ENCODE results near the gene PFN1. TPM values are rescaled to one million over a fixed set of nuclear protein-coding genes. Genes with fewer than 3 reads are reported as not detected.

Gene PFN1
- total and polyA plus RNA-seq, 9 of the 15 experiments (the other 6 are each of a cell fraction or from before 2014, with no cell fraction given): 60.5 to 1,479 (median 456) TPM

- TF ChIP-seq ZNF592 (IDR thresholded peaks at IDR 0.05) (0 out of 2 replicates have a peak, but pooled peaks have one; percentile 25), OTX1 (CRISPR knock-in tag; IDR thresholded peaks at IDR 0.05) (no peak), FOSL1 (tag; conservative IDR thresholded peaks at IDR 0.05) (peak; percentile 96), EP400 (IDR thresholded peaks at IDR 0.05) (peak; percentile 42; the same call in 1 of the 2 replicates), EP300 (IDR thresholded peaks at IDR 0.05; ENCODE audit: low read length) (peak; percentile 51; the same call in 1 of the 2 replicates), POLR2H (tag; IDR thresholded peaks at IDR 0.05; ENCODE audit: low read depth) (peak; percentile 49; the same call in 1 of the 2 replicates), L3MBTL2 (IDR thresholded peaks at IDR 0.05) (0 out of 2 replicates have a peak, but pooled peaks have one; percentile 26), TBP (optimal IDR thresholded peaks at IDR 0.05; ENCODE audit: low read depth, low read length) (no peak), ZNF395 (CRISPR knock-in tag; IDR thresholded peaks at IDR 0.05) (0 out of 2 replicates have a peak, but pooled peaks have one; percentile 61), MYC (IDR thresholded peaks at IDR 0.05; ENCODE audit: low read depth, low read length) (0 out of 2 replicates have a peak, but pooled peaks have one; percentile 5), MYC (CRISPR knock-in tag; IDR thresholded peaks at IDR 0.05; ENCODE audit: borderline replicate concordance, low read depth) (no peak), ZNF644 (tag; IDR thresholded peaks at IDR 0.05; ENCODE audit: low read depth) (0 out of 2 replicates have a peak, but pooled peaks have one; percentile 34), CEBPG (CRISPR knock-in tag; IDR thresholded peaks at IDR 0.05) (peak; percentile 94), CEBPG (tag; conservative IDR thresholded peaks at IDR 0.05 in 1 of 2, IDR thresholded peaks at IDR 0.05 in 1 of 2) (peak in 1 of 2 experiments; percentile 94; a peak in 2 of 4 replicates), ZSCAN32 (CRISPR knock-in tag; IDR thresholded peaks at IDR 0.05) (peak; percentile 61; the same call in 1 of the 2 replicates), CXXC5 (CRISPR knock-in tag; IDR thresholded peaks at IDR 0.05) (peak; percentile 15), POLR3A (IDR thresholded peaks at IDR 0.05; ENCODE audit: borderline replicate concordance, extremely low read depth, insufficient read depth, insufficient read length) (no peak), MLLT1 (IDR thresholded peaks at IDR 0.05) (peak in 1 of 2 experiments; percentile 67; a peak in 1 of 4 replicates)
- TF ChIP-seq, protein P1, sequence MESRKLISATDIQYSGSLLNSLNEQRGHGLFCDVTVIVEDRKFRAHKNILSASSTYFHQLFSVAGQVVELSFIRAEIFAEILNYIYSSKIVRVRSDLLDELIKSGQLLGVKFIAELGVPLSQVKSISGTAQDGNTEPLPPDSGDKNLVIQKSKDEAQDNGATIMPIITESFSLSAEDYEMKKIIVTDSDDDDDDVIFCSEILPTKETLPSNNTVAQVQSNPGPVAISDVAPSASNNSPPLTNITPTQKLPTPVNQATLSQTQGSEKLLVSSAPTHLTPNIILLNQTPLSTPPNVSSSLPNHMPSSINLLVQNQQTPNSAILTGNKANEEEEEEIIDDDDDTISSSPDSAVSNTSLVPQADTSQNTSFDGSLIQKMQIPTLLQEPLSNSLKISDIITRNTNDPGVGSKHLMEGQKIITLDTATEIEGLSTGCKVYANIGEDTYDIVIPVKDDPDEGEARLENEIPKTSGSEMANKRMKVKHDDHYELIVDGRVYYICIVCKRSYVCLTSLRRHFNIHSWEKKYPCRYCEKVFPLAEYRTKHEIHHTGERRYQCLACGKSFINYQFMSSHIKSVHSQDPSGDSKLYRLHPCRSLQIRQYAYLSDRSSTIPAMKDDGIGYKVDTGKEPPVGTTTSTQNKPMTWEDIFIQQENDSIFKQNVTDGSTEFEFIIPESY (CRISPR knock-in tag; IDR thresholded peaks at IDR 0.05): peak; percentile 98
These were observed 20.8 kb upstream of the PFN1 start (continued) for GRCh38 chr17:4969047-4969550.
